HG03097 (cell line): ENCODE measurements around the gene SECISBP2L.
"Not testable (repeated sequence)": the region's sequence is repeated elsewhere in the genome, so short reads cannot be mapped to it uniquely, and the experiment has no call there.

Experiments used
- ATAC-seq: cut with Tn5 transposase; IDR thresholded peaks from one replicate; pipeline ENCODE4 v1.9.1; 2021; ENCODE audit not compliant: unreplicated experiment, low FRiP score

Gene SECISBP2L

DNA sequence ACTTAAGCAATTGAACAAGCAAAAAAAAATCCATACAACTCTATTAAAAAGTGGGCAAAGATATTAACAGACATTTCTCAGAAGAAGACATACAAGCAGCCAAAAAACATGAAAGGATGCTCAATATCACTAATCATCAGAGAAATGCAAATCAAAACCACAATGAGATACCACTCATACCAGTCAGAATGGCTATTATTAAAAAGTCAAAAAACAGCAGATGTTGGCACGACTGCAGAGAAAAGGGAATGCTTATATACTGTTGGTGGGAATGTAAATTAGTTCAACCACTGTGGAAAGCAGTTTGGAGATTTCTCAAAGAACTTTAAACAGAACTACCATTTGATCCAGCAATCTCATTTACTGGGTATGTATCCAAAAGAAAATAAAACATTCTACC lies 75.3 kb downstream of the SECISBP2L start:
- ATAC-seq, result not testable (repeated sequence)

DNA sequence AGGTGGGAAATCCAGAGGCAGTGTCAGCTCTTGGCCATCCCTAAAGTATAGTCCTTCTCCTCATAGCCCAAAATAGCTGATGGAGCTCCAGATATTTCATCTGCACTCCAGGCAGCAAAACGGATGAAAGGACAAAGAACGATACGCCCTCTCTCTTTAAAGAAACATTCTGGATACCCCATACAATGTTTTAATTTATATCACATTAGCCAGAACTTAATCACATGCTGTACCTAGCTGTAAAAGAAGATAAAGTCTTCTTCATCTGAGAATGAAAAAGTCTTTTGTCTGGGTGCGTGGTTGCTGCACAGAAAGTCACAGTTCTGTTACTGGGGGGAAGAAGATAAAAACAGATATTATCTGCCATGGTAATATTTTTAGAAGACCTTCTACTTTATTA lies 78.2 kb downstream of the SECISBP2L start:
- no peak for ATAC-seq

DNA sequence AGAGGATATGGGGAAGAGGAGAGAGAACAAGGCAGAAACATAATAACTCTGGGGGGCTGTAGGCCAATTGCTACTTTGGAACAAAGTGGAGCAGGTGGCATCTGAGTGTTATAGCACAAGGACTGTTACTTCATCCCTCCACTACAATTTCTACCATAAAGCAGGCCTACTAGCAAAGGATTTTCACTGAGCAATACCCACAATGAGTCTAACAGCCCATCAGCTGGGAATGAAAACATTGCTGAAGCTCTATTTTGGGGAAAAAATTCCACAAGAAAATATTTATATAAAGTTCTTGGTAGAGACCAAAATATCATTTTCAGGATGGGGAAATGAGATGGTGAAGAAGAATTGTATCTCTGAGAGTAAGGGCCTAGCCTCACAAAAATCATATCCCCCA lies 78.9 kb downstream of the SECISBP2L start:
- no peak for ATAC-seq

DNA sequence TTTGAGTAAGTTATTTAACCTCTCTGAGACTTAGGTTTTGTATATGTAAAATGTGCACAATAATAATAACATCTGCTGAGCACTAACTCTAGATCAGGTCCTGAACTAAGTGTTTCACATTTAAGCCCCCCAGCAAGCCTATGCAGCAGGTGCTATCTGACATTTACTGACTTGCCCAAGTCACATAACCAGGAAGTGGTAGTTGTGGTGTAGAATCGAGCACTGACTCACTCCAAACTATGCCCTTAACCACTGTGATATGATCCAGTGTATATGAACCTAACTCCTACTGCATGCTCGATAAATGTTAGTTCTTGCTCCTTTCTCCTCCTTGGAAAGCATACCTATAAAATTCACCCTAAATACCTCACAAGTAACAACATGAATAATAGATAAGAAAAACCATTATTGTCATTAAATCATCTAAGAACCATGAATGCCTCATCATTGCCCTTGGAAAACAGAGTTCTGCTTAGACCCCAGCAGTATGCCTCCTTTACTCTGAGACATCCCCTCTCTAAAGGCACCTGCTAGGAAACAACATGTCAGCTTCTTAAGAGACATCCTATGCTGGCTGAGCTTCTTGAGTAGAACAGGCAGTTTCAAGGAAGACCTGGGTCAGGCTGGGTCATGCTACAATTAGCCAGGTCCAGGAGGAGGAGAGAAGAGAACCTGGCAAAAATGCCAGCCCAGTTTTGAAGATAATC lies 79.5 kb downstream of the SECISBP2L start:
- ATAC-seq, result peak; percentile 66

DNA sequence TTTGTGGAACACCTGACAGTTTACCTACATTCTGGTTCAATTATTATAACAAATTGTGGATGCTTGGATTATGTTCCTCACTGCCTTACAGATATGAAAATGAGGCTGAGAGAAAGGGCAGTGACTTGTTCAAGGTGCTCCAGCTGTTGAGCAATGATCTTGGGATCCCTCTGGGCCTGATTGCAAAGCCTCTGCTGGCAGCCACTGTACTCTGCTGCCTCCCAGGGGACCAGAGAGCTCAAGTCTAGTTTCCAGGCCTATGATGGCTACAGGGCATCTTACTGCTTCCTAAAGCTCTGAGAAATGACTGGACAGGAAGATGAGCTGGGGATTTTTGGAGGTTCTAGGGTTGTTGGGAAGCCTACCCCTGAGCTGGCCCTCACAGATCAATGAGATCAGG lies 80.3 kb downstream of the SECISBP2L start:
- peak; percentile 68 for ATAC-seq

DNA sequence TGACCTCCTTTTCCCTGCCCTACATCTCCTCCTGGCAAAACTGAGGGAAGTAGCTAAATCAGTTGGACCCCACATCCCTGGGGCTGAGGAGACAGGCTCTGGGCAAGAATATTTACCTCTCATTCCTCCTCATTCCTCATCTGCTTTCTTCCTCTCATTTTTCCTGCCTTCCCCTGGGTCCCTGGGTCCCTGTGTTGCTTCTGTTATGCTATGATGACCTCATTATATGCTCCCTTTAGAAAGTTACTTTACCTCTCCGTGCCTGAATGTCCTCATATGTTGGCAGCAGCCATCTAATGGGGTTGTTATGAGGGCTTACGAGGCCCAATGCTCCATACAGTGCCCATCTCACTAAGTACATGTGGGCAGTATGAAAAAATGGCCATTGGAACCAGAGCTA lies 81.3 kb downstream of the SECISBP2L start:
- no peak for ATAC-seq

DNA sequence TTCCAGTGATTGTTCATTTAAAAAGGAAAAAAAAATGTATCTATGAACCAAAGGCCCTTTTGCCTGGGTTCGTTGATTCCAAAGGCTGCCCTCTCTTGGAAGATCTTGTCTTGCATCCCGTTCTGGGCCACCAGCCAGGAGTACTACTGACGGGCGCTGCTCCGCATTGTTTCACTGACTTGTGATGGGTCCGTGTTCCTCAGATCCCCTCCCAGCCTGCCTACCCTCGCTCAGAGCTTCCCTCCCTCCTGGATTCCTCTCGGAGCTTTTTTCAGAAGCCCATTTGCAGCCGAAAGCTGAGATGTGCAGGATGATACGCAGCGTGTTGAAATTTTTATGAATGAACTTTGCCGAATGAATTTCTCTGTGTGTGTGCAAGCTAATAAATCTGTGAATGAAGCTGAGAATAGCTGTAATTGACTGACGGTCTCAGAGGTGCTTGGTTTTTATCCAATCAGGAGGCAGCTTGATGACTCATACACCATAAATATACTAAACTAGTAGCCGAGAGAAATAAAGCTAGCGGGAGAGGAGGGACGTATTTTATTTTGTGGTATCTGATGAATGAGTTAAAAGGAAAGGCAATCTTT lies 82.6 kb downstream of the SECISBP2L start, which contains the start of gene SHC4:
SHC4 (minus strand) TSS at position 396 of the 590 bp plus-strand sequence. CDS start 904 bp downstream, outside the sequence.
- ATAC-seq, result no peak

DNA sequence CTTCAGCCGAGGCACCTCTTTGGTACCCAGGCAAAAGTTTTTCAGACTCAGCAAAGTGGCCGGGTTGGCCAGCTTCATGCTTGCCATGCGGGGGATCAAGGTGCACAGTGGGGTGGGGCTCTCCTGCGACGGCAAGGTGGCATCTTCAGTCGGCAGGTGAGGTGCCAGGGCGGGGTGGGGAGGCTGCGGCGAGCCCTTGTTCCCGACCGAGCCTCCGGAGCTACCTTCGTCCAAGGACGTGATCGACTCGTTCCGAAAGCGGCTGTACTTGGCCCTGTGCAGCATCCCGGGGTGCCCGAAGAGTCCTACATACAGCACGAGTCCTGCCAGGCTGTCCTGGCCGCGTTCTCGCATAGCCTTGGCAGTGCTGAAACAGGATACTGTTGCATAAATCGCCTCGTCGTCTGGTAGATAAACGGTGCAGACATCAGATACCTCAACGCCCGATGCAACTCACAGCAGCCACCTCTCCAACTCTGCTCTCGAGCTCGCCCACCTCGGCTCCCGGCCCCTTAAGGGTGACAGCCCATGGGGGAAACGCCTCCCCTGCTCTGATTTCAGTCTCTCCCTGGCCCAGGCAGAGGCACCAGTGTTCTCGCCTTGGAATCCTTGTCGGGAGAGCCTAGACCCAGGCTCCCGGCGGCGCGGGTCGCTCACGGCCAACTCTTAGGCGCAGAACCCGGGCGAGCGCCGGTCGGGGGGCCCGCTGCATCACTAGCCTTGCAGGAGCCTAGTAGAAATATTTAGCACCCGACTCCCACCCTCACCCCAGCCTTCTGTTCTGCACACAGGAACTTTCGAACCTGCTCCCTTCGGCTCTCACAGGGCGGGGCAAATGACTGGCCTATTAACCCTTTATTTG lies 83.4 kb downstream of the SECISBP2L start:
- ATAC-seq, result no peak

DNA sequence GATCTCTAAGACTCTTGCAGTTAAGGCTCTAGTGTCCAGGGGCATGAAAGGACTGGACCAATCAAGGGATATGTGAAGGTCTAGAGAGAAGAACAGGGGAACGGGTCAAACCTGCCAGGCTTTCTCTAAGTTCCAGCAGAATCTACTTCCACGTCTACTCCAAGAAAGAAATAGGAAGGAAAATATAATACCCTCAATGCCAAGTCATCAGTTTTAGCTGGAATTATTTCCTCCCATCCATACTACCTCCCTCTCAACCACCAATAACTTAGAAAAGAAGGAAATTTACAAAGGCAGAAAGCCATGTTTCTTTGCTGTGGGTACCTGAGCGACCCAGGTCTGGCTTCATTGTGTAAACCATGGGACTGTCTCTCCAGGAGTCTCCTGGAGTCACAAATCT lies 90.3 kb downstream of the SECISBP2L start:
- no peak for ATAC-seq

DNA sequence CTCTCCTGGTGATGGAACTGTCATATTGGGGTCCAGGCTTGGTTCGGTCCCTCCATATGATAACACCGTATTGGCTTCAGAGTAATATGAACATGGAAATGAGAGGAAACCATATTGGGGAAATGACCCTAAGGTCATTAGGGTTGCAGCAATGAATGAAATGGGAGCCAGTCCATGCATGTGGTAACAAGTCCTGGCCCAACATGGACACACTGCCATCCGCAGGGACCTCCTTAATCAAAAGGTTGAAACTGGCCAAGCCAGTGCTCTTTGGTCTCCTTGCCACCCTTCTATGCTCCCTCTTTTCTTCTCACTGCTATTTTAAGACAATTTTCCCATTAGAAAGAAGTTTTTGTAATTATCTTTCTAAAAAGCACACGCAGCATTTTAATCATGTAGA lies 90.9 kb downstream of the SECISBP2L start:
- no peak for ATAC-seq

DNA sequence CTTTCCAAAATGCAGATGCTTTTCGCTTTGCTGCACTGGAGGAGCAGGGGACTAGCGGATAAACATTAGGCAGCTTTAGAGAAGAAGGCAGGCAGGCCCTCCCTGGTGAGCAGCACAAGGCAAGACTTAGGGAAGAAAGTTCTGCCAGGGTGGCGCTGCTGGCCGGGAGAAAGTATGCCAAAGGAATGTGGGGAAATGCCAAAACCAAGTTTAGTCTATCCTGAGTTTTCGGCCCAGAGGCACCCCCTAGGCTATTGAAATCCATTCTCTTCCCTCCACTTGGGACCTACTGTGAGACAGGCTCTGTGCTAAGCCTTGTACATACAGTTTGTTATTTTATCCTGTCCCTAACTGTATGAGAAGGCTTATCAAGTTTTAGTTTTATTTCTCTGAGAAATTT lies 91.7 kb downstream of the SECISBP2L start:
- no peak for ATAC-seq

DNA sequence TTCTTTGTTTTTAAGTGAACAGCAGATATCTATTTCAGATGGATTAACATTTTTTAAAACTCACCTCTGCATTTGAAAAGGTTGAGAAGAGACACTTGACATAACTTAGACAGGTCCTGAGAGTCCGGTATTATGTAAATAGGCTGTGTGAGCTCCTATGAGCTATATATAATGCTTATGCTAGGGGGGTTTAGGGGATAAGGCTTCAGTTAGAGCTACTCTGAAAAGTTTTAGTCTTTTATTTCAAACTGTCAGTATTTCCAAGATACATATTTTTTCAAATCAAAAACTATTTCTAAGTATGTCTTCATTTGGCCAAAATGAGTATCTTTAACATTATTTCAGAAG lies 99.4 kb downstream of the SECISBP2L start:
- no peak for ATAC-seq

DNA sequence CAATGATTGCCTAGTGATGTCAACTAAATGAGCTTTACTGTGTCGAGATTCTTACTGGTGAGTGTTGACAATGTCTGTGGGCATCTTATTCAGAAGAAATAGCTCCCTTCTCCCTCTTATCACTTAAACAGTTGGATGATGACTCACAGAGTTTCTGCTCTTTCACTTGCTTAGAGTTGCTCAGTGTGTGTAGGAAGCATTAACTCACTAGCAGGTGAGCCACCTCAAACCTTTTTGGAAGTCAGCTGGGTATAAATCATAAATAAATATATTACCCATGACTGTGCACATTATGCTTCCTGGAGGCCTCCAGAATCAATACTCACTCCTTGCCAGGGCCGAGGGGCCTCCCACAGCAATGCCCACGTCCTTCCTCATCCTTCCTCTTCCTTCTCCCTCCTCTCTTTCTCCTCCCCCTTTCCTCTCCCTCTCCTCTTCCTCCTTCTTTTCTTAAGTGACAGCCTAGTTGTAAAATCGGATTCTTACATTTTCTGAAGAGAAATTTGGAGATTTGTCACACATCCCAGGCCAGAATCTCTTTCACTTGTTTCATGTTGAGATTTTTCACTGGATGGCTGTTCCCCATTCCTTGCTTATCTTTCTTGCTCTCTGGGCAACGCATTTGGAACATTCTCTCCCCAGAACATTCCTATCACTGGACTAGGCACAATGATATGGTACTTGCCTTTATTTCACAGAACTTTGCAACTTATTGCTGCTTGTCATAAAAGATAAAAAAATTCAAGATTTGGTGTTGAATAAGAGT lies 100.0 kb downstream of the SECISBP2L start:
- ATAC-seq, result no peak

DNA sequence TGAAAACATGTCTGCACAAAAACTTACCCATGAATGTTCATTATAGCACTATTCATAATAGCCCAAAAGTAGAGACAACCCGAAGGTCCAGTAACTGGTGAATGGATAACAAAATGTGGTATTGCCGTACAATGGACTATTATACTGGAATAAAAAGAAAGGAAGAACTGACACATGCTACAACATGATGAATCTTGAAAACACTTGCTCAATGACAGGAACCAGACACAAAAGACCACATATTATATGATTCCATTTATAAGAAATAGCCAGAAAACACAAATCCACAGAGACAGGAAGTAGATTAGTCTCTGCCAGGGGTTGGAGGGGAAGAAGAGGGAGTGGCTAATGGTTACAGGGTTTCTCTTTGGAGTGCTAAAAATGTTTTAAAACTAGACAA lies 100.9 kb downstream of the SECISBP2L start:
- ATAC-seq, result no peak

DNA sequence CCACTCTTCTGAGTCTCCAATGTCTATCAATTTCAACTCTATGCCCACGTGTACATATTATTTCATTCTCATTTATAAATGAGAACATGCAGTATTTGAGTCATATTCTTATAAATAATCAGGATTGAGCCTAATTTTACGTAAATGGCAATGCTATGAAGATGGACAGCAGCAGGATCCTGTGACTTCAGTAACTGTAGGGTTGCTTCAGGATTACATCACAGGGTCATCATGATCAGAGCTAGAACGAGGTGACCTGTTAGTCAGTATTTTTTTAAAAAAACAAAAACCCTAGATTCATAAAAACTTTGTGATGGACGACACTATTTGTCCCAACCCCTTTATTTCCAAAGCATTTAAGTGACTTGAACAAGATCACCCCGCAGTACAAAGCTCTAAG lies 104.3 kb downstream of the SECISBP2L start:
- ATAC-seq, result no peak

DNA sequence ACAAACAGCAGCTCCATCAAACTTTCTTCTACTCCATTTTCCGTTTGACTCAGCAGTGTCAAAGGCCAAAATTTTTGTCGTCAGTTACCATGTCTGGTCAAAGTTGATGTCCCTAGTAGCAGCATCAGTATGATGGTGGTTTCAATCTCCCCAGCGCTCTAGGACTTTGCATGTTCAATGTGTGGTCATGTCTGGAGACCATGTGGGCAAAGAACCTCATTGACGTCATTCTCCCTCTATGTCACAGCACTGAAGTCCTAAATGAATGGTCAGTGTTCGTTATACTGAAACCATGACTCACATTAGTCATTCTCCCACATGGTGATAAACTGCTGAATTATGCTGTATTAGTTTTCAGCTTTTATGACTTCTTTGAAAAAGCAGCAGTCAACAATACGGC lies 105.7 kb downstream of the SECISBP2L start:
- ATAC-seq, result peak; percentile 71

DNA sequence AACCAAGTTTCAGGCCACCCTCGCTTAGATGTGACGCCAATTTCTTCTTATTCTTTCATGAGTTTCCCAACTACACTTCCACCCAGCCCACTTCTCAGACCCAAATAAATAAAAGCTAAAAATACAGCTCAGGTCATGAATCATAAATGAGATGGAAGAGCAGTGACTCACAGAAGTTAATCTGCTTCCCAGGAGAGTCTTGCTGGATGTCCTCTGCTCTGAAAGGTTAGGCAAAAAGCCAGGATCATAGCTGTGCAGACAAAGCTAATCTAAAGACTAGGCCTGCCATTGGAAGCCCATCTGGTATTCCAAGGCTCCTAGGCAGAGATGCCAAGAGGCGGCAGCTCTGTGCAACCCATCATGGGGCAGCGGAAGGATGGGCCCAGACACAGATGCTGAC lies 106.6 kb downstream of the SECISBP2L start:
- ATAC-seq, result no peak
